Colon (tissue), 2 donors: Measurements from ENCODE around the gene CTNS.

Source experiments
- FAIRE-seq: peaks from 2 replicates; lab custom pipeline; 2012; peaks lifted over from hg19 to GRCh38; lab: Jason Lieb, UNC
- donor health status: control.
- donor health status: control.

The CTNS gene

GRCh38 chr17:3636154-3636907, at the start of gene CTNS, which contains the start of gene SHPK:
CTNS (plus strand) TSS chr17:3636760; CDS start chr17:3640207, 3,447 bp downstream.
SHPK (minus strand) TSS chr17:3636250; CDS start chr17:3636219, 31 bp downstream.
- no peak for FAIRE-seq

- no peak for FAIRE-seq
These were observed 46.8 kb upstream of the CTNS start for GRCh38 chr17:3589784-3590183.

GRCh38 chr17:3590231-3590630, 46.3 kb upstream of the CTNS start:
- no peak for FAIRE-seq

DNA sequence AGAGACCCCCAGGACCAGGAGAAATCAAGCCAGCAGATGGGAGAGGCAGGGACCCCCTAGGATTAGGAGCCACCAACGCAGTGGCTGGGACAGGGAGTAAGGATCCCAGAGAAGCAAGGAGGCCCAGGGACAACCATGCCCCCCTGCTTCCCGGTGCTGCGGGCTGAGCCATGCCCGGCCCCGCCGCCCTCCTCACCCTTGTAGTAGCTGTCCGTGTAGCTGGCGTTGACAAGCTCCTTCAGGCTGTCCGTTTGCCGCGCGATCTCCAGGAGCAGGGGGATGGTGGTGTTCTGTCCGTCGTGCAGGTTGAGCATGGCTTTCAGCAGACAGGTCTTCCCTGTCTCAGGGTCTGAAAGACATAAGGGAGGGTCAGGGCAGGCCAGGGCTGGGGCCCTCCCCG, 45.8 kb upstream of the CTNS start:
- no peak for FAIRE-seq

GRCh38 chr17:3592216-3592860, 44.2 kb upstream of the CTNS start:
- no peak for FAIRE-seq

DNA sequence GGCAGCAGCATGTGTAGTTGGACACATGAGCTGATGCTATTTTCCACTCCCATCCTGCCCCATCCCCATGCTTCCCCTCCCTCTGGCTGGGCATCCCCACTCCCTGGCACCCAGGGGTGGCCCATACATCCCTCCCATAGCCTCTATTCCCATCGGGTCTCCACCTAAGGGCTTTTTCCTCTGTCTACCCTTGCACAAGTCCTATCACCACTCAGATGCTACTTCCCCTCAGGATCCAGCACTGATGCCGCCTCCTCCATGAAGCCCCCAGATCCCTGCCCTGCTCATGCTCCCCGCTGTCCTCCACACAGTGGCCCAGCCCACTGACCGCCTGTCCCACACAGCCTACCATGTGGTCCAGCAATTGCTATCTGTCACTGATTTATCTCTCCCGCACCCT, 43.2 kb upstream of the CTNS start:
- FAIRE-seq: no peak

- FAIRE-seq: no peak
These were observed 42.3 kb upstream of the CTNS start for GRCh38 chr17:3594051-3594800.

DNA sequence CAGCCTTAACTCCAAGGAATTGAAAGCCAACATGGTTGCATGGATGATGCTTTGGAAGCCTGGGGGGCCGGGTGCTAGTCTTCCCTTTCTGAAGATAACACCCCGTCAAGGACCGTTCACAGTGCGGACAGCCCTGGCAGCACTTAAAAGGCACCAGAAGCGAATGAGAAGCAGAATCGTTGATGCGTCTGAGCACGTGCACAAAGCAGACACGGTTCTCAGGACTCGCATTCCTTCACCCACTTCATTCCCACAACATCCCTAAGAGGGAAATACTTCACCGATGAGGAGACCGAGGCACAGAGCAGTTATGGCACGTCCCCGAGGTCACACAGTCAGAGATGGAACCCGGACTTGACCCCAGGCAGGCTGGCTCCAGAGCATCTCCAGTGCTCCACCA, 41.6 kb upstream of the CTNS start:
- no peak for FAIRE-seq

- no peak for FAIRE-seq
These were observed 39.6 kb upstream of the CTNS start for GRCh38 chr17:3596804-3597464.

- no peak for FAIRE-seq
These were observed 38.5 kb upstream of the CTNS start for GRCh38 chr17:3598078-3598477.

GRCh38 chr17:3600529-3601205, 35.9 kb upstream of the CTNS start:
- FAIRE-seq: no peak

- FAIRE-seq: no peak
These were observed 34.1 kb upstream of the CTNS start for GRCh38 chr17:3602499-3602898.

DNA sequence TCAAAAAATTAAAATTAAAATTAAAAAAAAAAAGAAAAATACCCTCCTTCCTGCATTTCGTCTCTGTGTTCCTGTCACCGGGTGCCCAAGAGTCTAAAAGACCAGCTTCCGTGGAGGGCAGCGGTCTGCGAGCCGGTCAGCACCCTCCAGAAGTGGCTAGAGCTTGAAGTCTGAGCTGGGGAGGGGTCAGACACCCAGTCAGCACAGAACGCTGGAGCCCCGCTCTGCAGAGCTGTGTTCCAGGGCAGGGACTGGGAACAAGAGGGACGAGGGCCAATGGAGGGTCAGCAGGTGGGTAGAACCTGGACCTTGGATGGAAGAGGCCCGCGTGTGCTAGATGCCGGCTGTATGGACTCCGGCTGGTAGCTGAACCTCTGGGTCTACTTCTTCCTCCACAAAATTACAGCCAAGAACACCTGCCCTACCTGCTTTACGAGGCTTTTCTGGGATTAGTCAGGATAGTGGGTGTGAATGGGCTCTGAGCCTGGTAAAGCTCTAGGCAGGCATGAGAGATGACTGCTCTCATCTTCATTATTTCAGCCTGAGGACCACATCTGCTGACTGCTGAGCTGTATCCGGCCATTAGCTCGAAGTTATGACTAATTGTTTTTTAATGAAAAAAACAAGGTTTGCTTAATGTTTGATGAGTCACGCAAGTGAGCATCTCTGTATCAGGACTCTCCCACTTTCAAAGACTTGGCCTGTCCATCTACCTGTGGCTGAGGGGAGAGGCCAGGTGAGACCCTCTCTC, 33.3 kb upstream of the CTNS start:
- no peak for FAIRE-seq

DNA sequence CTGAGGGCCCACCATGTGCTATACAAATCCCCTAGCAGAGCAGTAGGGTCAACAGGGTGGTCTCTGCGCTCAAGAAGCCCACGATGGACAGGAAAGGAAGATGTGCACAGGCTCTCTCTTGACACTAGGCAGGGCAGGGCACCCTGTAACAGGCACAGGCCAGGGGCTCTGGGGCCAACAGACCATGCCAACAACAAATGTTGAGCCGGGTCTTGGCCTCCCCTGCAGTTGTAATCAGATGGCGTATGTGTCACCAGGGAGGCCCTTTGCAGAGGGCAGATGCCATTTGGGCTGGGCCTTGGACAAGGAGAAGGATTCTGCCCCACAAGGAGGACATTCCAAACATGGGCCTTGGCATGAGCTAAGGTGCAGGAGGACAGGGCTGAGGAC, 32.7 kb upstream of the CTNS start:
- no peak for FAIRE-seq

- FAIRE-seq: no peak
These were observed 26.9 kb upstream of the CTNS start for GRCh38 chr17:3609689-3610088.

GRCh38 chr17:3610523-3610922, 26.0 kb upstream of the CTNS start:
- no peak for FAIRE-seq

DNA sequence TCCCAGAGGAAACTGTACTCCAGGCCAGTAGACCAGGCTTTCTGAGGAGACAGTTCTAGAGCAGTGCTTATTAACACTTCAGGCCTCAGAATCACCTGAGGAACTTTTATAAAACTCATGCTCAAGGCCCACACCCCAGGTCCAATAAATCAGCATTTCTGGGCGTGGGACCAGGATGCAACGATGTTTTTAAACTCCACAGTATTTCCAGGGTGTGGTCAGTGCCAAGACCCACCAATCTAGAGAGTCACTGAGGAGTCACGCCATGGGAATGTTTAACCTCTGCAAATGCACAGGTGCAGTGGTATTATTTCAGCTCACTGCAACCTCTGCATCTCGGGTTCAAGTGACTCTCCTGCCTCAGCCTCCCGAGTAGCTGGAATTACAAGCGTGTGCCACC, 23.4 kb upstream of the CTNS start:
- FAIRE-seq: no peak

DNA sequence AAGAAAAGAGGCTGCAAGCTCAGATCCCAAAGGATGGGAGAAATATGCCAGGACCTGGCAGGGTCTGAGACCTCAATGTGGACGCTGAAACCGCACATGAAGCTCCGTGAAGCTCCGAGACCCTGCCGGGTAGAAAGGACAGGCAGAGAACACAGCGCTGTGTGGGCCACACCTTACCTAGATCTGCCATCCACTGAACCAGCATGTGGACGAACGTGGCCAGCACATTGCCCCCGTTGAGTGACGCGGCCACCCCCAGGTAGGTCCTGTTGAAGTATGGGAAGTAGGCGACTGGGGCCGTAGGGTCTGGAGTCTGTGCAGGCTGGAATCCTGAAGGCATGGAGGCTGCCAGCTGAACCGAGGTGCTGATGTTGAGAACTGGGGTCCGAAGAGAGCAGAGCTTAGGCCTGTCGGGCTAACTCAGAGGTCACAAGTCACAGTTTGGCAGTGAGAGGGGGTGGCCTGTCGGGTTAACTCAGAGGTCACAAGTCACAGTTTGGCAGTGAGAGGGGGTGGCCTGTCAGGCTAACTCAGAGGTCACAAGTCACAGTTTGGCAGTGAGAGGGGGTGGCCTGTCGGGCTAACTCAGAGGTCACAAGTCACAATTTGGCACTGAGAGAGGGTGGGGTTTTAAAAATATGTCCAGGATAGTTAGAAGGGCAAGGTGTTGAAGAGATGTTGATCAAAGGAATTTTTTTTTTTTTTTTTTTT, 21.2 kb upstream of the CTNS start:
- no peak for FAIRE-seq

- no peak for FAIRE-seq
These were observed 15.3 kb upstream of the CTNS start for GRCh38 chr17:3621146-3621720.

GRCh38 chr17:3622977-3623594, 13.5 kb upstream of the CTNS start:
- no peak for FAIRE-seq
